Measurements from ENCODE around the gene FAN1.

- TF ChIP-seq USF2 (IDR thresholded peaks at IDR 0.05; ENCODE audit: low read depth, low read length) (no peak), CTCF (conservative IDR thresholded peaks at IDR 0.05; ENCODE audit: low read depth, low read length) (no peak), SMC3 (IDR thresholded peaks at IDR 0.05; ENCODE audit: low read depth, low read length) (no peak), ELK1 (IDR thresholded peaks at IDR 0.05; ENCODE audit: borderline replicate concordance, low read depth, low read length) (no peak), RFX5 (IDR thresholded peaks at IDR 0.05; ENCODE audit: low read depth, low read length) (no peak), POLR2A (IDR thresholded peaks at IDR 0.05; ENCODE audit: low read depth, low read length) (no peak), RCOR1 (IDR thresholded peaks at IDR 0.05; ENCODE audit: insufficient replicate concordance, low read length) (no peak)
These were observed at the start of gene FAN1 for GRCh38 chr15:30903497-30904187.
